Prostate gland (tissue), 2 donors: ENCODE results near the gene SLC24A4. TPM values are rescaled to one million over a fixed set of nuclear protein-coding genes. Genes with fewer than 3 reads are reported as not detected.

Experiments used
- DNase-seq: peaks from one replicate; pipeline ENCODE4 v3.0.0-alpha.2; 2019; ENCODE audit warnings: low spot score
- H3K27ac ChIP-seq, 2 donors: fragments of 200-600 bp; sonication (generic); 2 replicates each; pipeline ENCODE4 v1.5.1; 2017 to 2019
- H3K27me3 ChIP-seq: fragments of 200-600 bp; sonication (generic); replicated peaks from 2 replicates; pipeline ENCODE4 v1.5.1; 2019; ENCODE audit not compliant: insufficient read depth
- H3K36me3 ChIP-seq, 2 donors: fragments of 200-600 bp; sonication (generic); 1 replicate in 1 of 2; 2 replicates in 1 of 2; pipeline versions ENCODE4 v1.5.1 to v1.8.1; 2017 to 2019
- H3K4me1 ChIP-seq: fragments of 200-600 bp; sonication (generic); replicated peaks from 2 replicates; pipeline ENCODE4 v1.5.1; 2019
- H3K4me3 ChIP-seq, 2 donors: fragments of 200-600 bp; sonication (generic); 2 replicates each; pipeline ENCODE4 v1.5.1; 2017 to 2019
- H3K9me3 ChIP-seq: fragments of 200-600 bp; sonication (generic); 2 replicates; pipeline ENCODE4 v1.5.1; 2017
- POLR2A ChIP-seq: fragments of 450-650 bp; IDR thresholded peaks from one replicate; pipeline ENCODE4 v1.6.1; 2016; ENCODE audit warnings: antibody characterized with exemption, mild to moderate bottlenecking
- POLR2AphosphoS5 ChIP-seq: sonication (generic); formaldehyde crosslinking; IDR thresholded peaks from one replicate; pipeline ENCODE4 v1.6.1; 2017; ENCODE audit warnings: antibody characterized with exemption
- WGBS: methylation state at CpG from one replicate; pipeline ENCODE4 v1.1.5; 2018; 5-methylcytosine and 5-hydroxymethylcytosine counted together
- intact Hi-C: fragments of 100-400 bp; cut with DNase I; formaldehyde crosslinking; loops from one replicate; pipeline ENCODE4 v1.14.2; 2022
- total RNA-seq, 2 donors: library from RNA; depleted of rRNA; stranded (reverse); fragments of >200 nt; gene quantifications; one replicate each; pipeline ENCODE4 v1.1.0, GENCODE V29; 2016
- TF ChIP-seq, protein P1 (sequence below), 4 experiments: fragments of 200-600 bp in 2 of 4; fragments of 450-650 bp in 2 of 4; sonication (generic) in 2 of 4; IDR thresholded peaks; 1 replicate in 3 of 4; 2 replicates in 1 of 4; pipeline ENCODE4 v1.5.1; 2016 to 2019; ENCODE audit warnings: antibody characterized with exemption in 4 of 4, mild to moderate bottlenecking in 2 of 4, moderate library complexity in 2 of 4

Gene SLC24A4
- total RNA-seq, 2 donors from 2014 or later: 0.82 to 7.2 TPM

DNA sequence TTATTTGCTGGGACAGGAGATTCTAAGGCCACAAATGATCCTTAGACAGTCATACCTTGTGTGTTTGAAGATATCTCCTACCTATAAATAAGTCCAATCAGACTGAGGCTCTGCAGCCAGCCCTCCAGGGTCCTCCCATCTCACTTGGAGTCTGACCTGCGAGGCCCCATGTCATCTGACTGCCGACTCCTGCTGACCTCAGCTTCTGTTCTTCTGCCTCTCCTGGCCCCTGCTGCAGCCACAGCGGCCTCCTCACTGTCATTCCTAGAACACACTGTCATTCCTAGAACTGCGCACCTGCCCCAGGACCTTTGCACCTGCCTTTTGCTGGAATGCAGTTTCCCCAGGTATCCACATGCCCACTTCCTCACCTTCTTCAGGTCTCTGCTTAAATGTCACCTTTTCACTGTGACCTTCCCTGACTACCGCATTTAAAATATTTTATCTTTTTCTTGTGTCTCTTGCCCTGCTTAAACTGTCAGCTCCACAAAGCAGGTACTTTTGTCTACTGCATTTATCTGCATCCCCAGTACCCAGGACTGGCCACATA is 134.1 kb downstream of the SLC24A4 start:
- WGBS: 88% methylated on average over 5 of the region's 5 CpGs
- H3K9me3 ChIP-seq: no peaks in the 10 kb centered on the region
- intact Hi-C loops: loop anchor here (5.0 kb wide), 1 partner anchor 330 kb away; no protein-coding TSS in a partner anchor
- H3K4me1 ChIP-seq: no peaks in the 10 kb centered on the region
- no peaks in the 10 kb centered on the region for H3K27me3 ChIP-seq
- TF ChIP-seq POLR2AphosphoS5 (no peak), POLR2A (no peak)
- TF ChIP-seq, protein P1, sequence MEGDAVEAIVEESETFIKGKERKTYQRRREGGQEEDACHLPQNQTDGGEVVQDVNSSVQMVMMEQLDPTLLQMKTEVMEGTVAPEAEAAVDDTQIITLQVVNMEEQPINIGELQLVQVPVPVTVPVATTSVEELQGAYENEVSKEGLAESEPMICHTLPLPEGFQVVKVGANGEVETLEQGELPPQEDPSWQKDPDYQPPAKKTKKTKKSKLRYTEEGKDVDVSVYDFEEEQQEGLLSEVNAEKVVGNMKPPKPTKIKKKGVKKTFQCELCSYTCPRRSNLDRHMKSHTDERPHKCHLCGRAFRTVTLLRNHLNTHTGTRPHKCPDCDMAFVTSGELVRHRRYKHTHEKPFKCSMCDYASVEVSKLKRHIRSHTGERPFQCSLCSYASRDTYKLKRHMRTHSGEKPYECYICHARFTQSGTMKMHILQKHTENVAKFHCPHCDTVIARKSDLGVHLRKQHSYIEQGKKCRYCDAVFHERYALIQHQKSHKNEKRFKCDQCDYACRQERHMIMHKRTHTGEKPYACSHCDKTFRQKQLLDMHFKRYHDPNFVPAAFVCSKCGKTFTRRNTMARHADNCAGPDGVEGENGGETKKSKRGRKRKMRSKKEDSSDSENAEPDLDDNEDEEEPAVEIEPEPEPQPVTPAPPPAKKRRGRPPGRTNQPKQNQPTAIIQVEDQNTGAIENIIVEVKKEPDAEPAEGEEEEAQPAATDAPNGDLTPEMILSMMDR (IDR thresholded peaks at IDR 0.05): no peak
- no peaks in the 10 kb centered on the region for H3K36me3 ChIP-seq
- H3K4me3 ChIP-seq: no peak overlapping the region
- no peak for DNase-seq
- H3K27ac ChIP-seq: no peak overlapping the region

DNA sequence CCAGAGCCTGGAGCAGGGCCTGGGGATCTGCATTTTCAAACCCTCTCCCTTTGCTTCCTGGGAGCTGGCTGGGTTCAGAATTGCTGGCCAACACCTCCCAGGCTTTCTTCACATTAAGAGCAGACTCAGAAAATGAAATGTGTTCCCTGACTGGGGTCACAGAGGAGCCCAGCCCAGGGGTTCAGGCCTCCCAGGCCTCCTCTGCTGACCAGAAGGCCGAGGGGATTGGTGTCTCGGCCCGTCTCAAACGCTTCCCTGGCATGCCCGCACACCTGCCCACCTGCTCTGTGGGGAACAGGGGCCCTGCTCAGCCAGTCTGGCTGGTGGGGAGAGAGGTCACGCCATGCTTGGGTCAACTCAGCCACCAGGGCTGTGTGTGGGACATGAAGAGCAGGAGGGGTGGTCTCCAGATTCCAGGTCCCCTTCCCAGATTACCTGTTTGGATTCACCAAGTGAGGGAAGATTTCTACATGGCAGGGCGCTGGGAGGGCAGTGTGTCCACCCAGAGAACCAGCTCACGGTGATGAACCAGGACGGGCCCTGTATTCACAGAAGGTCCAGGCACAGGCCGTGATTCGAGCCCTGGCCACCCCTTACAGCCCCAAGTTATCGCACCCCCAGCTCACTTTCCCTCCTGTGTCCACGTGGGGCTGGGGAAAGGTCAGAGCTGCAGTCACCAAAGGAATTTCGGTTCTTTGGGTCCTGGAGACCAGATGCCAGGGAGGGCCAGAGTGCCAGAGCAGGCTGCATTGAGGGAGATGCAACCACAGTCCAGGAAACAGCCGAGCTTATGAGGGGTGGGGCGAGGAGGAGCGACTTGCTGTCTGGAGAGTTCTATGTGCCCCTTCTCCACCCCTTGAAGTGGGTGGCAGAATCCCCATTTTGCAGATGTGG is 135.4 kb downstream of the SLC24A4 start:
- Histone ChIP-seq H3K27me3 (no peaks in the 10 kb centered on the region), H3K9me3 (no peaks in the 10 kb centered on the region), H3K4me3 (no peak overlapping the region), H3K27ac (no peak overlapping the region), H3K36me3 (no peaks in the 10 kb centered on the region), H3K4me1 (no peaks in the 10 kb centered on the region)
- intact Hi-C loops: loop anchor here (5.0 kb wide), 1 partner anchor 331 kb away; no protein-coding TSS in a partner anchor
- no peak for DNase-seq
- no peak for TF ChIP-seq POLR2AphosphoS5
- no peak for TF ChIP-seq POLR2A
- TF ChIP-seq, protein P1 (IDR thresholded peaks at IDR 0.05): no peak
- 94% methylated on average over 16 of the region's 17 CpGs for WGBS

DNA sequence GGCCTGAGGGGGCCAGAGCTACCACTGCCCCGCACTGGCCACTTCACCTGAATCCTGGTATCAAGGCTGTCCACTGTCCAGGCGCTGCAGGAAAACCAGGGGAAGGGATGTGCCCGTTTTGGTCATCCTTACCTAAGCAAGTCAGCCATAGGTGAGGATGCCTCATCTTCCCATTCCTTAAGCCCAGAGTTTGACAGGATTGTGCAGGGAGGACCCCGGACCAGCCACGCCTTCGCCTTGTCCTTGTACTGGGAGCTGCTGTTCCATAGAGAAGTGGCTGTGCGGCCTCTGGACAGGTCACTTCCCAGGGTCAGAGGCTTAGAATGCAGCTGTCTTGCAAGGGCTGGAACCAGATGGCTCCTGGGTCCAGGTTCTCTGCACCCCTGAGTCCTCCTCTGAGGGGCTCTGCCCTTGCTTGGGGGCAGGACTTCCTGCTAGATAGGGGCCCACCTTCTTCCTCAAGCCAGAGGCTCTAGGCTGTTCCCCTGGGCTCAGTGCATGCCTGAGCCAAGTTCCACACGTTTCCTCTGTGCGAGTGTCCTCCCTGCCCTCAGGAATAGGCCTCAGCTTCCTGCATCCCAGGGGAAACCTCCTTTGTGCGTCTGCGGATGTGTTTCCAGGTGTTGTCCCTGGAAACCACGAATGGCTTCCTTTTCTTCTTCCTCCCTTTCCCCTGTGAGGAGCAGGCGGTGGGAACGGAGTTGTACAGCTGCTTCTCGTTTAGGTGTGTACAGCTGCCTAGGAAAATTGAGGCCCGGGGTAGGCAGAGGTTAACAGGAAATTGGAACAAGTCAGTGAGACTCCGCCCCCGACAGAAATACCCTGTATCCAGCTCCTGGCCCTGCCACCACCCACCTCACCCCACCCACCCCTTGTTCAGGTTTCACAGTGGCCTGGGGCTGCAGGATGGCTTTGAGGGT is 136.3 kb downstream of the SLC24A4 start:
- intact Hi-C loops: loop anchor here (5.0 kb wide), 1 partner anchor 332 kb away; no protein-coding TSS in a partner anchor
- WGBS: 83% methylated on average over 15 of the region's 18 CpGs

DNA sequence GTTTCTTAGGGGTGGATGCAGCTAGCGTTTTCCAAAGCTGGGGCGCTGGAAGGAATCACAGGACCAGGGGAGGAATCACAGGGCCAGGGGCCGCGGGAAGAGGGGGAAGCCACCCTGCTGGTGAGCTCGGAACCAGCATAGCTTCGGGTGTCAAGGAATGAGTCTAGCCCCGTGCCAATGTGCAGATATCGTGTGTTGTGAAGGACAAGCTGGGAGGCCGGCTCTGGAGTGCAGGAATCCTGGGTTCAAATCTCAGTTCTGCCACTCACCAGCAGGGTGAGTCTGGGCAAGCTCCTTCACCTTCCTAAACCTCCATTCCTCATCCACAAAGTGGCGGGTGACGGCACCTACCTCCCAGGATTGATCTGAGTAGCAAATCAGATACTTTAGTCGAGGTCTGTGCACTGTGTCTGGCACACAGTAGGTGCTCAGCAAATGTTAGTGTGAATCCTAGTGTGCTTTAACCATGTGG is 137.0 kb downstream of the SLC24A4 start:
- no peaks in the 10 kb centered on the region for H3K27me3 ChIP-seq
- 78% methylated on average over 12 of the region's 12 CpGs for WGBS
- no peak for TF ChIP-seq POLR2A
- no peak for TF ChIP-seq POLR2AphosphoS5
- intact Hi-C loops: loop anchor here (5.0 kb wide), 1 partner anchor 333 kb away; no protein-coding TSS in a partner anchor
- no peaks in the 10 kb centered on the region for H3K36me3 ChIP-seq
- no peaks in the 10 kb centered on the region for H3K4me1 ChIP-seq
- no peaks in the 10 kb centered on the region for H3K9me3 ChIP-seq
- DNase-seq: no peak
- no peak overlapping the region for H3K27ac ChIP-seq
- no peak overlapping the region for H3K4me3 ChIP-seq

More for the DNA sequence above, 136.3 kb downstream of the SLC24A4 start:
- H3K4me1 ChIP-seq: no peaks in the 10 kb centered on the region
- no peaks in the 10 kb centered on the region for H3K36me3 ChIP-seq
- TF ChIP-seq POLR2A (no peak), POLR2AphosphoS5 (no peak)
- TF ChIP-seq, protein P1 (IDR thresholded peaks at IDR 0.05): no peak
- no peaks in the 10 kb centered on the region for H3K9me3 ChIP-seq
- no peak overlapping the region for H3K27ac ChIP-seq
- H3K4me3 ChIP-seq: no peak overlapping the region
- no peak for DNase-seq
- H3K27me3 ChIP-seq: no peaks in the 10 kb centered on the region

DNA sequence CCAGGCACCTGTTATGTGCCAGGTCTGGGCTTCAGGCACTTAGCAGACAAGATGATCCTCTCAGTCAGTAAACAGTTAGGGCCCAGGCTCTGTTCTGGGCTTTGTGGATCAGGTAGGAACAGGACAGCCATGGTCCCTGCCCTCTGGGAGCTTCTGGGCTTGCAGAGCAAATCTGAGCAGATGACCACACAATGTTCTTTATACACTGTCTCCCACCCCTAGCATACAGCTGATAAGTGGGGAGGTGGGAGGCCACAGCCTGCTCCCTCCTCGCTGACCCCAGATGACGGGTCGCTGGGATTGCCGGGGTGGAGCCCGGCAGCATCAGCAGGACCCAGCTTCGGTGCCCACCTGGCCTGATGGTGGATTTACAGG is 137.6 kb downstream of the SLC24A4 start:
- H3K27me3 ChIP-seq: no peaks in the 10 kb centered on the region
- H3K36me3 ChIP-seq: no peaks in the 10 kb centered on the region
- intact Hi-C loops: no loop called here
- WGBS: 76% methylated on average over 5 of the region's 6 CpGs
- no peak for DNase-seq
- H3K27ac ChIP-seq: no peak overlapping the region
- TF ChIP-seq POLR2A: no peak
- no peak for TF ChIP-seq POLR2AphosphoS5
- TF ChIP-seq, protein P1 (IDR thresholded peaks at IDR 0.05): no peak
- no peaks in the 10 kb centered on the region for H3K4me1 ChIP-seq
- H3K9me3 ChIP-seq: no peaks in the 10 kb centered on the region
- H3K4me3 ChIP-seq: no peak overlapping the region
